Measurements from ENCODE around the gene IQCN.
A peak's percentile ranks its signal among the peaks of the same experiment; 100 is the strongest.

The IQCN gene

GRCh38 chr19:18281082-18282020 lies 7.1 kb upstream of the IQCN start, which contains the start of gene JUND:
JUND (minus strand) TSS chr19:18281622; CDS start chr19:18281484, 138 bp downstream.
- TF ChIP-seq REST (IDR thresholded peaks at IDR 0.05; ENCODE audit: low read depth), result no peak
- peak; percentile 40; the same call in 1 of the 2 replicates for TF ChIP-seq YY1 (IDR thresholded peaks at IDR 0.05; ENCODE audit: low read depth)
- TF ChIP-seq CEBPB (IDR thresholded peaks at IDR 0.05), result peak; percentile 7; the same call in 1 of the 2 replicates
- peak; percentile 68; the same call in 1 of the 2 replicates for TF ChIP-seq CREB1 (IDR thresholded peaks at IDR 0.05; ENCODE audit: low read depth)
- TF ChIP-seq TAF1 (IDR thresholded peaks at IDR 0.05; ENCODE audit: low read depth), result peak; percentile 63
- TF ChIP-seq TCF12 (IDR thresholded peaks at IDR 0.05; ENCODE audit: low read depth), result 0 out of 2 replicates have a peak, but pooled peaks have one; percentile 14
- no peak; the same call in 1 of the 2 replicates for TF ChIP-seq NFIC (IDR thresholded peaks at IDR 0.05)
- TF ChIP-seq EP300 (IDR thresholded peaks at IDR 0.05; ENCODE audit: borderline replicate concordance), result peak; percentile 28; the same call in 1 of the 2 replicates
- TF ChIP-seq, protein P1, sequence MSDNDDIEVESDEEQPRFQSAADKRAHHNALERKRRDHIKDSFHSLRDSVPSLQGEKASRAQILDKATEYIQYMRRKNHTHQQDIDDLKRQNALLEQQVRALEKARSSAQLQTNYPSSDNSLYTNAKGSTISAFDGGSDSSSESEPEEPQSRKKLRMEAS (IDR thresholded peaks at IDR 0.05), result no peak
- peak; percentile 40; the same call in 1 of the 2 replicates for TF ChIP-seq ZBTB7A (IDR thresholded peaks at IDR 0.05; ENCODE audit: low read depth)

- TF ChIP-seq ZBTB7A (IDR thresholded peaks at IDR 0.05; ENCODE audit: low read depth) (peak; percentile 55), YY1 (IDR thresholded peaks at IDR 0.05; ENCODE audit: low read depth) (no peak), NFIC (IDR thresholded peaks at IDR 0.05) (no peak; the same call in 1 of the 2 replicates), FOXM1 (IDR thresholded peaks at IDR 0.05; ENCODE audit: borderline replicate concordance, low read depth) (no peak), CEBPB (IDR thresholded peaks at IDR 0.05) (no peak; the same call in 1 of the 2 replicates), TAF1 (IDR thresholded peaks at IDR 0.05; ENCODE audit: low read depth) (0 out of 2 replicates have a peak, but pooled peaks have one; percentile 23), EP300 (IDR thresholded peaks at IDR 0.05; ENCODE audit: borderline replicate concordance) (peak; percentile 25; the same call in 1 of the 2 replicates), EGR1 (IDR thresholded peaks at IDR 0.05) (no peak), TCF12 (IDR thresholded peaks at IDR 0.05; ENCODE audit: low read depth) (peak; percentile 71), CREB1 (IDR thresholded peaks at IDR 0.05; ENCODE audit: low read depth) (no peak)
- TF ChIP-seq, protein P2, sequence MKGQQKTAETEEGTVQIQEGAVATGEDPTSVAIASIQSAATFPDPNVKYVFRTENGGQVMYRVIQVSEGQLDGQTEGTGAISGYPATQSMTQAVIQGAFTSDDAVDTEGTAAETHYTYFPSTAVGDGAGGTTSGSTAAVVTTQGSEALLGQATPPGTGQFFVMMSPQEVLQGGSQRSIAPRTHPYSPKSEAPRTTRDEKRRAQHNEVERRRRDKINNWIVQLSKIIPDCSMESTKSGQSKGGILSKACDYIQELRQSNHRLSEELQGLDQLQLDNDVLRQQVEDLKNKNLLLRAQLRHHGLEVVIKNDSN (IDR thresholded peaks at IDR 0.05), result no peak; the same call in 1 of the 2 replicates
- TF ChIP-seq, protein P1 (IDR thresholded peaks at IDR 0.05), result peak; percentile 87
These were observed 6.2 kb upstream of the IQCN start for GRCh38 chr19:18280247-18281081.

DNA sequence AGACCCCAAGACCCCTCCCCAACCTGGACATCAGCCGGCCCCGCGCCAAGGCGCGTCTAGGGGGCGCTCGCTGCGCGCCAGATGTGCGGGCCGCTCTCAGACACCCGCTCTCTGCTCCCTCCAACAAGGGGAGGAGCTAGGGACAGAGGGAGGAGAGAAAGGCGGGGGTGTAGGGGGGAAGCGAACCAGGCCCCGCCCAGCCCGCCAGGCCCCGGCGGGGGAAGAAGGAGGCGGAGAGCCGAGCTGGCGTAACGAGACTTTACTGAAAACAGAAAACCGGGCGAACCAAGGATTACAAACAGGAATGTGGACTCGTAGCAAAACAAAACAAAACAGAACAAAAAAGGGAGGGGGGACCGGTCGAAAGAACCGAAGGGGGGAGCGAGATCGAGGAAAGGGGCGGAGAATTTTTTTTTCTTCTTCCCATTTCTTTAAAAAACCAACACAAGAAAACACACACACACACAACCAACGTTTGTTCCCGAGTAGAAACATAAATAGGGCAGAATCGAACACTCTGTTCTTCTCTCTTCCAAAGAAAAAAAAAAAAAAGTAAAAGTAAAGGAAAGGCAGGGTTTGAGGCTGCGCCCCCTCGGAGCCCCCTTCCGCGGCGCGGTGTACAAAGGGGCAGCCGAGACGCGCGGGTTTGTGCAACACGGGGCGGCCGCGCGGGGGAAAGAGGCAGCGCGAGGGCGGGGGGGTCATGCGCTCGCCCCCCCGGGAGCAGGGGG lies 5.4 kb upstream of the IQCN start:
- no peak for TF ChIP-seq FOXM1 (IDR thresholded peaks at IDR 0.05; ENCODE audit: borderline replicate concordance, low read depth)
- TF ChIP-seq TCF12 (IDR thresholded peaks at IDR 0.05; ENCODE audit: low read depth), result peak; percentile 56; the same call in 1 of the 2 replicates
- TF ChIP-seq RAD21 (IDR thresholded peaks at IDR 0.05; ENCODE audit: low read depth), result peak; percentile 81
- TF ChIP-seq ZBTB7A (IDR thresholded peaks at IDR 0.05; ENCODE audit: low read depth), result no peak; the same call in 1 of the 2 replicates
- TF ChIP-seq, protein P1 (IDR thresholded peaks at IDR 0.05), result peak; percentile 42; the same call in 1 of the 2 replicates
- peak; percentile 44; the same call in 1 of the 2 replicates for TF ChIP-seq TEAD4 (IDR thresholded peaks at IDR 0.05)
- no peak for TF ChIP-seq EP300 (IDR thresholded peaks at IDR 0.05; ENCODE audit: borderline replicate concordance)
- no peak for TF ChIP-seq CREB1 (IDR thresholded peaks at IDR 0.05; ENCODE audit: low read depth)
- TF ChIP-seq YY1 (IDR thresholded peaks at IDR 0.05; ENCODE audit: low read depth), result peak; percentile 32; the same call in 1 of the 2 replicates
- peak; percentile 38; the same call in 1 of the 2 replicates for TF ChIP-seq TAF1 (IDR thresholded peaks at IDR 0.05; ENCODE audit: low read depth)
- TF ChIP-seq, protein P2 (IDR thresholded peaks at IDR 0.05), result no peak
- TF ChIP-seq NFIC (IDR thresholded peaks at IDR 0.05), result 0 out of 2 replicates have a peak, but pooled peaks have one; percentile 31
- TF ChIP-seq EGR1 (IDR thresholded peaks at IDR 0.05), result peak; percentile 80

DNA sequence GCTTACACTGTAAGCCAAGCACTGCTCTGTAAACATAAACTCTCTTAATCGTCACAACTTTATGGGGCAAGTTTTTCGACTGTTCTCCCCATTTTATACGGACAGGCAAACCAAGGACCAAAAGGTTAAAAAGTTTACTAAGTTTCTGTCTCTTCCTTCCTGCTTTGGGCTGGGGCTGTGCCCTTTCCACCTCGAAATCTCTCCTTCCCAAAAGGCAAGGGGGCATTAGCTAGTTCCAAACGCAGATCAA lies 4.9 kb upstream of the IQCN start:
- TF ChIP-seq NFIC (IDR thresholded peaks at IDR 0.05) (no peak), FOXM1 (IDR thresholded peaks at IDR 0.05; ENCODE audit: borderline replicate concordance, low read depth) (no peak), ZBTB7A (IDR thresholded peaks at IDR 0.05; ENCODE audit: low read depth) (peak; percentile 100; the same call in 1 of the 2 replicates), EP300 (IDR thresholded peaks at IDR 0.05; ENCODE audit: borderline replicate concordance) (no peak), REST (IDR thresholded peaks at IDR 0.05; ENCODE audit: low read depth) (no peak)
- TF ChIP-seq, protein P2 (IDR thresholded peaks at IDR 0.05), result no peak
